ENCODE data around the gene SCRG1.

SCRG1 gene

GRCh38 chr4:173410079-173410478 is 11.2 kb upstream of the SCRG1 start:
- no peak for DNase-seq

- DNase-seq = no peak
These were observed 7.1 kb upstream of the SCRG1 start for GRCh38 chr4:173405840-173406606.

- no peak for DNase-seq
These were observed 5.5 kb upstream of the SCRG1 start for GRCh38 chr4:173404296-173404865.

- no peak for DNase-seq
These were observed 4.1 kb upstream of the SCRG1 start for GRCh38 chr4:173403051-173403450.

GRCh38 chr4:173401063-173401462 is 2.1 kb upstream of the SCRG1 start:
- DNase-seq = no peak

- no peak for DNase-seq
These were observed 696 bp downstream of the SCRG1 start for GRCh38 chr4:173398220-173398619.

- no peak for DNase-seq
These were observed 1.3 kb downstream of the SCRG1 start for GRCh38 chr4:173397604-173398003.

- DNase-seq = no peak
These were observed 7.2 kb downstream of the SCRG1 start for GRCh38 chr4:173391701-173392100.

GRCh38 chr4:173386751-173387150 is 12.2 kb downstream of the SCRG1 start:
- no peak for DNase-seq

GRCh38 chr4:173382349-173382748 is 16.6 kb downstream of the SCRG1 start:
- no peak for DNase-seq

- DNase-seq = no peak
These were observed 17.3 kb downstream of the SCRG1 start for GRCh38 chr4:173381610-173382009.

GRCh38 chr4:173380987-173381386 is 17.9 kb downstream of the SCRG1 start:
- no peak for DNase-seq

GRCh38 chr4:173379929-173380328 is 19.0 kb downstream of the SCRG1 start:
- no peak for DNase-seq

- DNase-seq = no peak
These were observed 24.3 kb downstream of the SCRG1 start for GRCh38 chr4:173374588-173374987.

- peak; percentile 28 for DNase-seq
These were observed 27.4 kb downstream of the SCRG1 start for GRCh38 chr4:173371292-173372192.

- peak; percentile 93 for DNase-seq
These were observed 28.2 kb downstream of the SCRG1 start, which contains the start of gene SAP30 for GRCh38 chr4:173370477-173371291. TSS of gene SAP30 (plus strand) at chr4:173370954. CDS start at chr4:173371183, 229 bp downstream.

GRCh38 chr4:173370130-173370476 is 28.8 kb downstream of the SCRG1 start:
- no peak for DNase-seq

- no peak for DNase-seq
These were observed 31.0 kb downstream of the SCRG1 start for GRCh38 chr4:173367946-173368345.

- DNase-seq = no peak
These were observed 31.6 kb downstream of the SCRG1 start for GRCh38 chr4:173367285-173367684.

- DNase-seq = no peak
These were observed 33.4 kb downstream of the SCRG1 start for GRCh38 chr4:173365359-173365996.

GRCh38 chr4:173362666-173363065 is 36.2 kb downstream of the SCRG1 start:
- DNase-seq = no peak

- no peak for DNase-seq
These were observed 38.2 kb downstream of the SCRG1 start for GRCh38 chr4:173360587-173361221.

Measured in amniotic stem cell (primary cell).